WTC11 (cell line): ENCODE results near the gene KIF3A. TPM values are rescaled to one million over a fixed set of nuclear protein-coding genes. Genes with fewer than 3 reads are reported as not detected.

Experiments used
- ATAC-seq: fragments of 200-7000 bp; cut with Tn5 transposase; 2 replicates; pipeline ENCODE4 v1.10.0; 2021; ENCODE audit warnings: mild to moderate bottlenecking, moderate library complexity
- CTCF ChIA-PET: fragments of 300-600 bp; sonication (Branson Sonifier 250); formaldehyde crosslinking; loops from one replicate; lab custom pipeline; 2021; ENCODE audit warnings: antibody characterized with exemption; lab: Charles Lee
- POLR2A ChIA-PET: fragments of 350-600 bp; sonication (Branson Sonifier 250); formaldehyde crosslinking; loops from one replicate; lab custom pipeline; 2021; ENCODE audit warnings: antibody characterized with exemption; lab: Charles Lee
- DNase-seq: peaks from one replicate; pipeline ENCODE4 v3.0.0; 2021; ENCODE audit warnings: low spot score
- H3K27ac Mint-ChIP-seq: 2 replicates; pipeline ENCODE4 v1.8.0; 2021; ENCODE audit warnings: mixed read lengths
- H3K27me3 Mint-ChIP-seq: 2 replicates; pipeline ENCODE4 v1.8.0; 2021; ENCODE audit warnings: low read depth, mild to moderate bottlenecking, moderate library complexity, mixed read lengths
- H3K36me3 Mint-ChIP-seq: 2 replicates; pipeline ENCODE4 v1.8.0; 2021; ENCODE audit warnings: mixed read lengths
- H3K4me1 Mint-ChIP-seq: 2 replicates; pipeline ENCODE4 v1.8.0; 2022; ENCODE audit warnings: mixed read lengths
- H3K4me3 Mint-ChIP-seq: 2 replicates; pipeline ENCODE4 v1.8.0; 2021; ENCODE audit warnings: mild to moderate bottlenecking, moderate library complexity, mixed read lengths
- H3K9me3 Mint-ChIP-seq: 2 replicates; pipeline ENCODE4 v1.8.0; 2021; ENCODE audit warnings: mixed read lengths
- EMX1 ChIP-seq: fragments of 250-450 bp; sonication (Bioruptor Pico); IDR thresholded peaks from 2 replicates; pipeline ENCODE4 v1.8.0; 2021; ENCODE audit warnings: mild to moderate bottlenecking
- ERG ChIP-seq: fragments of 250-450 bp; sonication (Bioruptor Pico); IDR thresholded peaks from 2 replicates; pipeline ENCODE4 v1.8.0; 2021; ENCODE audit warnings: mild to moderate bottlenecking
- ETV6 ChIP-seq: sonication (generic); formaldehyde crosslinking; IDR thresholded peaks from 2 replicates; pipeline ENCODE4 v1.8.1; 2022; ENCODE audit warnings: mild to moderate bottlenecking, missing genetic modification reagents
- FOXJ3 ChIP-seq: sonication (generic); formaldehyde crosslinking; IDR thresholded peaks from 2 replicates; pipeline ENCODE4 v1.9.0; 2021; ENCODE audit warnings: missing genetic modification reagents, mild to moderate bottlenecking, borderline replicate concordance
- IRF1 ChIP-seq: sonication (generic); formaldehyde crosslinking; IDR thresholded peaks from 2 replicates; pipeline ENCODE4 v1.8.0; 2023; ENCODE audit warnings: missing genetic modification reagents
- JAZF1 ChIP-seq: fragments of 250-450 bp; sonication (Bioruptor Pico); IDR thresholded peaks from 2 replicates; pipeline ENCODE4 v1.9.0; 2021; ENCODE audit warnings: moderate library complexity, mild to moderate bottlenecking, inconsistent platforms
- MXD4 ChIP-seq: fragments of 250-450 bp; sonication (Bioruptor Pico); IDR thresholded peaks from 2 replicates; pipeline ENCODE4 v1.8.0; 2021; ENCODE audit warnings: mild to moderate bottlenecking, moderate library complexity, borderline replicate concordance
- NFE2L1 ChIP-seq: sonication (generic); formaldehyde crosslinking; IDR thresholded peaks from 2 replicates; pipeline ENCODE4 v1.8.1; 2023; ENCODE audit warnings: missing genetic modification reagents
- RORB ChIP-seq: fragments of 250-450 bp; sonication (Bioruptor Pico); IDR thresholded peaks from 2 replicates; pipeline ENCODE4 v1.9.0; 2021; ENCODE audit warnings: mild to moderate bottlenecking
- SMAD3 ChIP-seq: sonication (generic); formaldehyde crosslinking; IDR thresholded peaks from 2 replicates; pipeline ENCODE4 v1.8.0; 2022; ENCODE audit warnings: missing genetic modification reagents, mild to moderate bottlenecking, borderline replicate concordance
- SMAD4 ChIP-seq: sonication (generic); formaldehyde crosslinking; IDR thresholded peaks from 2 replicates; pipeline ENCODE4 v1.8.0; 2022; ENCODE audit warnings: mild to moderate bottlenecking, missing genetic modification reagents
- TEAD1 ChIP-seq: sonication (generic); formaldehyde crosslinking; IDR thresholded peaks from 2 replicates; pipeline ENCODE4 v1.8.0; 2022; ENCODE audit warnings: mild to moderate bottlenecking, missing genetic modification reagents
- TEAD4 ChIP-seq: sonication (generic); formaldehyde crosslinking; IDR thresholded peaks from 2 replicates; pipeline ENCODE4 v1.8.0; 2022; ENCODE audit warnings: mild to moderate bottlenecking, missing genetic modification reagents
- ZNF121 ChIP-seq: sonication (generic); formaldehyde crosslinking; IDR thresholded peaks from 2 replicates; pipeline ENCODE4 v1.8.0; 2023; ENCODE audit warnings: missing genetic modification reagents
- ZNF232 ChIP-seq: sonication (generic); formaldehyde crosslinking; IDR thresholded peaks from 2 replicates; pipeline ENCODE4 v1.8.0; 2022; ENCODE audit warnings: mild to moderate bottlenecking, missing genetic modification reagents
- total RNA-seq: library from RNA; stranded (reverse); gene quantifications from 3 replicates; pipeline ENCODE4 v1.2.3, GENCODE V29; 2021
- TF ChIP-seq, protein P1 (sequence below): sonication (generic); formaldehyde crosslinking; IDR thresholded peaks from 2 replicates; pipeline ENCODE4 v1.8.0; 2023; ENCODE audit warnings: mild to moderate bottlenecking, missing genetic modification reagents
- TF ChIP-seq, protein P2 (sequence below): sonication (generic); formaldehyde crosslinking; IDR thresholded peaks from 2 replicates; pipeline ENCODE4 v1.8.1; 2022; ENCODE audit warnings: mild to moderate bottlenecking, missing genetic modification reagents, moderate library complexity, borderline replicate concordance
- TF ChIP-seq, protein P3 (sequence below): sonication (generic); formaldehyde crosslinking; IDR thresholded peaks from 2 replicates; pipeline ENCODE4 v1.8.1; 2022; ENCODE audit warnings: missing genetic modification reagents, borderline replicate concordance

The KIF3A gene
- total RNA-seq, 1 experiment from 2014 or later = 10.1 TPM

DNA sequence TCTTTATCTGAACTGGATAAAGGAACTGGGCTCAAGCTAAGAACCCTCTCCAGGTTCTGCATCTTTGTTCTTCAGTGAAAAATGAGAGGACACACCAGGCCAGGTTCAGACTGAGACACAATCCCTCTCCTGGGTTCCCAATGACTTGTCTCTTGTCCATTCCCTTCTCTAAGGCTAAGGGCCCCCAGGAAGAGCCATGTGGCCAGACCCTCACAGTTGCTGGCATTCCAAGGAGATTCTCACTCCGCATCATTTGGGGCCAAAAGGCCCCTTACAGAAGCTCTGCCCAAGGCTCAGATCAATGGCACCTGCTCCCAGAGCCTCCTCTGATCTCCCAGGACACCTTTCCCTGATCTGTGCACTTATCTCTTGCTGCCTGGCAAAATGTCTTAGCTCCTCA is 58.6 kb downstream of the KIF3A start:
- DNase-seq (no peak), ATAC-seq (no peak)
- H3K4me1 Mint-ChIP-seq = peaks cover 6% of the 10 kb centered on the region
- no peaks in the 10 kb centered on the region for H3K36me3 Mint-ChIP-seq
- no peak overlapping the region for H3K4me3 Mint-ChIP-seq
- TF ChIP-seq TEAD4 (CRISPR knock-in tag) (no peak), RORB (CRISPR knock-in tag) (no peak), ERG (CRISPR knock-in tag) (no peak), NFE2L1 (CRISPR knock-in tag) (no peak), SMAD3 (CRISPR knock-in tag) (no peak)
- TF ChIP-seq, protein P1, sequence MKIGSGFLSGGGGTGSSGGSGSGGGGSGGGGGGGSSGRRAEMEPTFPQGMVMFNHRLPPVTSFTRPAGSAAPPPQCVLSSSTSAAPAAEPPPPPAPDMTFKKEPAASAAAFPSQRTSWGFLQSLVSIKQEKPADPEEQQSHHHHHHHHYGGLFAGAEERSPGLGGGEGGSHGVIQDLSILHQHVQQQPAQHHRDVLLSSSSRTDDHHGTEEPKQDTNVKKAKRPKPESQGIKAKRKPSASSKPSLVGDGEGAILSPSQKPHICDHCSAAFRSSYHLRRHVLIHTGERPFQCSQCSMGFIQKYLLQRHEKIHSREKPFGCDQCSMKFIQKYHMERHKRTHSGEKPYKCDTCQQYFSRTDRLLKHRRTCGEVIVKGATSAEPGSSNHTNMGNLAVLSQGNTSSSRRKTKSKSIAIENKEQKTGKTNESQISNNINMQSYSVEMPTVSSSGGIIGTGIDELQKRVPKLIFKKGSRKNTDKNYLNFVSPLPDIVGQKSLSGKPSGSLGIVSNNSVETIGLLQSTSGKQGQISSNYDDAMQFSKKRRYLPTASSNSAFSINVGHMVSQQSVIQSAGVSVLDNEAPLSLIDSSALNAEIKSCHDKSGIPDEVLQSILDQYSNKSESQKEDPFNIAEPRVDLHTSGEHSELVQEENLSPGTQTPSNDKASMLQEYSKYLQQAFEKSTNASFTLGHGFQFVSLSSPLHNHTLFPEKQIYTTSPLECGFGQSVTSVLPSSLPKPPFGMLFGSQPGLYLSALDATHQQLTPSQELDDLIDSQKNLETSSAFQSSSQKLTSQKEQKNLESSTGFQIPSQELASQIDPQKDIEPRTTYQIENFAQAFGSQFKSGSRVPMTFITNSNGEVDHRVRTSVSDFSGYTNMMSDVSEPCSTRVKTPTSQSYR (CRISPR knock-in tag) = no peak
- TF ChIP-seq, protein P2, sequence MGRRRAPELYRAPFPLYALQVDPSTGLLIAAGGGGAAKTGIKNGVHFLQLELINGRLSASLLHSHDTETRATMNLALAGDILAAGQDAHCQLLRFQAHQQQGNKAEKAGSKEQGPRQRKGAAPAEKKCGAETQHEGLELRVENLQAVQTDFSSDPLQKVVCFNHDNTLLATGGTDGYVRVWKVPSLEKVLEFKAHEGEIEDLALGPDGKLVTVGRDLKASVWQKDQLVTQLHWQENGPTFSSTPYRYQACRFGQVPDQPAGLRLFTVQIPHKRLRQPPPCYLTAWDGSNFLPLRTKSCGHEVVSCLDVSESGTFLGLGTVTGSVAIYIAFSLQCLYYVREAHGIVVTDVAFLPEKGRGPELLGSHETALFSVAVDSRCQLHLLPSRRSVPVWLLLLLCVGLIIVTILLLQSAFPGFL (CRISPR knock-in tag) = no peak
- no peak overlapping the region for H3K27ac Mint-ChIP-seq
- H3K9me3 Mint-ChIP-seq = no peaks in the 10 kb centered on the region
- ChIA-PET CTCF (interaction anchor here (1.2 kb wide), 1 partner anchor 152 kb away, joined by 3 read pairs; no protein-coding TSS in a partner anchor), POLR2A (no interaction called here)
- H3K27me3 Mint-ChIP-seq = no peaks in the 10 kb centered on the region

DNA sequence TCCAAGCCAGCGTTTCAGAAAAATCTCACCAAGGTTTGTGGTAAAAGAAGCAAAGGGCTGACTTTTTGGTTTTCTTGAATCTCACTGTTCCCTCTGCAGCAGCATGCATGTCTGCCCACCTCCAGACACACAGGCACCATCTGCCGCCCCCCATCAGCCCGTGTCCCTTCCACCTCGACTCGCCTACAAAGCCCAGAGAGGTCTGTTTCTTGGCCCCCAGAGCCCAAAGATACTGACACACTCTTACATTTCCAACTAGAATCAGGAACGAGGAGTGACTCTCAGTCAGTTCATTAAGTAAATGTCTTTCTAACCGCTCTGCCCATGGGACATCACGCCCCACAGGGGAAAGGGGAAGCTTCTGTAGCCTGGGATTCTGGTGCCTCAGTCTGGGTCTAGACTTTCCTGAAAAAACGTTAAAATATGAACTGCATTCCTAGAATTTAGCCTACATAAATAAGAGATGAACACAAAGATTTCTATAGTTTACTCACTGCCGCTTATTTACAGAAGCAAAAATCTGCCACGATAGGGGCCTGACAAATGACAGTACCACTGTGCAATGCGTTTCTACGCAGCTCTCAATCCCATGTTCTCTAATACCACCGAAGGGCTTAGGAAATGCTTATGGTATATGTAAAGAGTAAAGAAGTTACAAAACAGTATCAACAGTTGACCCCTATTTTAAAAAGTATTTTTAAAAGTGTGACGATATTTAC is 59.5 kb downstream of the KIF3A start:
- H3K9me3 Mint-ChIP-seq = no peaks in the 10 kb centered on the region
- DNase-seq = no peak
- TF ChIP-seq SMAD4 (CRISPR knock-in tag) (no peak), IRF1 (no peak)
- TF ChIP-seq, all 79 proteins: peak for 0
- Mint-ChIP-seq H3K27me3 (no peaks in the 10 kb centered on the region), H3K4me3 (no peak overlapping the region), H3K27ac (no peak overlapping the region), H3K4me1 (peaks cover 6% of the 10 kb centered on the region), H3K36me3 (no peaks in the 10 kb centered on the region)
- CTCF ChIA-PET = interaction anchor here (0.5 to 1.7 kb wide), 16 partner anchors 9 to 188 kb away, joined by 3 to 9 read pairs (median 4); partner anchors contain the start of genes CCNI2, GDF9, IL13 and KIF3A
- ATAC-seq = no peak
- POLR2A ChIA-PET = no interaction called here

DNA sequence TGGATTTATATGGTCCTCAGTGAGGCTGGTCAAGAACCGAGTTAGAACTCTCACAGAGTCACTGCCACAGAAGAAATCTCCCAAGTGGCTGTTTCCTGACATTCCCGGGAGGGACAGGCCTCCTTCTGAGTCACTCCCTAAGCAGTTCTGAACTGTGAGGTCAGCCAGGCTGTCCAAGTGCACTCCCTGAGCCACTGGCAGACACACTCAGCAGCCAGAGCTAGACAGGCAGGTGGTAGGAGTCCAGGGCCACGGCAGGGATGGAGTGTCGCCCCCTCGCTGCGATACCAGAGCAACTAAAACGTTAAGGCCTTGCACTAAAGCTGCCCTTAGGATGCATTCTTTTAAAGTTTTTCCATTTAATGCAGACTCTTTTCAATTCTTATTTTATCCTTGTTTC is 60.2 kb downstream of the KIF3A start:
- Mint-ChIP-seq H3K4me1 (peaks cover 6% of the 10 kb centered on the region), H3K4me3 (no peak overlapping the region), H3K27me3 (no peaks in the 10 kb centered on the region), H3K27ac (no peak overlapping the region), H3K9me3 (no peaks in the 10 kb centered on the region), H3K36me3 (no peaks in the 10 kb centered on the region)
- DNase-seq (peak; percentile 36), ATAC-seq (peak; percentile 80)
- POLR2A ChIA-PET = interaction anchor here (0.9 kb wide), 1 partner anchor 143 kb away, joined by 4 read pairs; no protein-coding TSS in a partner anchor
- TF ChIP-seq TEAD1 (CRISPR knock-in tag) (no peak), JAZF1 (CRISPR knock-in tag) (no peak), EMX1 (CRISPR knock-in tag) (no peak), ETV6 (no peak), MXD4 (CRISPR knock-in tag) (no peak), ZNF232 (CRISPR knock-in tag) (no peak), FOXJ3 (no peak), ZNF121 (CRISPR knock-in tag) (no peak)
- TF ChIP-seq, protein P3, sequence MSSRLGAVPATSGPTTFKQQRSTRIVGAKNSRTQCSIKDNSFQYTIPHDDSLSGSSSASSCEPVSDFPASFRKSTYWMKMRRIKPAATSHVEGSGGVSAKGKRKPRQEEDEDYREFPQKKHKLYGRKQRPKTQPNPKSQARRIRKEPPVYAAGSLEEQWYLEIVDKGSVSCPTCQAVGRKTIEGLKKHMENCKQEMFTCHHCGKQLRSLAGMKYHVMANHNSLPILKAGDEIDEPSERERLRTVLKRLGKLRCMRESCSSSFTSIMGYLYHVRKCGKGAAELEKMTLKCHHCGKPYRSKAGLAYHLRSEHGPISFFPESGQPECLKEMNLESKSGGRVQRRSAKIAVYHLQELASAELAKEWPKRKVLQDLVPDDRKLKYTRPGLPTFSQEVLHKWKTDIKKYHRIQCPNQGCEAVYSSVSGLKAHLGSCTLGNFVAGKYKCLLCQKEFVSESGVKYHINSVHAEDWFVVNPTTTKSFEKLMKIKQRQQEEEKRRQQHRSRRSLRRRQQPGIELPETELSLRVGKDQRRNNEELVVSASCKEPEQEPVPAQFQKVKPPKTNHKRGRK = no peak
- TF ChIP-seq, all 79 proteins: peak for 0
- CTCF ChIA-PET = interaction anchor here (0.9 to 1.7 kb wide), 14 partner anchors 10 to 189 kb away, joined by 3 to 9 read pairs (median 4); partner anchors contain the start of genes CCNI2, GDF9, IL13 and KIF3A
